ENCODE results near the gene UBN1.

Gene UBN1

GRCh38 chr16:4859900-4860255 is 12.6 kb downstream of the UBN1 start:
- no peak for DNase-seq (ENCODE audit: low read depth)

- DNase-seq (ENCODE audit: low read depth), result no peak
These were observed 13.6 kb downstream of the UBN1 start for GRCh38 chr16:4860727-4861342.

GRCh38 chr16:4862639-4863038 is 15.4 kb downstream of the UBN1 start:
- no peak for DNase-seq (ENCODE audit: low read depth)

GRCh38 chr16:4864728-4865127 is 17.4 kb downstream of the UBN1 start:
- no peak for DNase-seq (ENCODE audit: low read depth)

GRCh38 chr16:4865231-4865860 is 18.1 kb downstream of the UBN1 start:
- no peak for DNase-seq (ENCODE audit: low read depth)

GRCh38 chr16:4866586-4866985 is 19.3 kb downstream of the UBN1 start:
- DNase-seq (ENCODE audit: low read depth), result no peak

GRCh38 chr16:4868026-4868425 is 20.7 kb downstream of the UBN1 start:
- no peak for DNase-seq (ENCODE audit: low read depth)

- DNase-seq (ENCODE audit: low read depth), result no peak
These were observed 21.3 kb downstream of the UBN1 start for GRCh38 chr16:4868535-4868934.

GRCh38 chr16:4869147-4869805 is 22.0 kb downstream of the UBN1 start:
- no peak for DNase-seq (ENCODE audit: low read depth)

- DNase-seq (ENCODE audit: low read depth), result no peak
These were observed 22.9 kb downstream of the UBN1 start for GRCh38 chr16:4870138-4870671.

GRCh38 chr16:4871071-4871470 is 23.8 kb downstream of the UBN1 start:
- no peak for DNase-seq (ENCODE audit: low read depth)

GRCh38 chr16:4873091-4873490 is 25.8 kb downstream of the UBN1 start:
- DNase-seq (ENCODE audit: low read depth), result no peak

GRCh38 chr16:4874666-4875065 is 27.4 kb downstream of the UBN1 start:
- DNase-seq (ENCODE audit: low read depth), result no peak

- DNase-seq (ENCODE audit: low read depth), result no peak
These were observed 29.5 kb downstream of the UBN1 start for GRCh38 chr16:4876646-4877379.

- DNase-seq (ENCODE audit: low read depth), result no peak
These were observed 30.1 kb downstream of the UBN1 start for GRCh38 chr16:4877380-4877685.

- DNase-seq (ENCODE audit: low read depth), result no peak
These were observed 31.8 kb downstream of the UBN1 start for GRCh38 chr16:4879049-4879448.

- no peak for DNase-seq (ENCODE audit: low read depth)
These were observed 32.8 kb downstream of the UBN1 start for GRCh38 chr16:4880006-4880580.

- no peak for DNase-seq (ENCODE audit: low read depth)
These were observed 34.8 kb downstream of the UBN1 start for GRCh38 chr16:4882000-4882632.

GRCh38 chr16:4882633-4883285 is 35.5 kb downstream of the UBN1 start:
- no peak for DNase-seq (ENCODE audit: low read depth)

- no peak for DNase-seq (ENCODE audit: low read depth)
These were observed 36.2 kb downstream of the UBN1 start for GRCh38 chr16:4883501-4883900.

- no peak for DNase-seq (ENCODE audit: low read depth)
These were observed 36.9 kb downstream of the UBN1 start for GRCh38 chr16:4884209-4884608.

Measured in HS-5 (cell line).